ENCODE measurements around the gene TMEM120B.

TMEM120B gene

DNA sequence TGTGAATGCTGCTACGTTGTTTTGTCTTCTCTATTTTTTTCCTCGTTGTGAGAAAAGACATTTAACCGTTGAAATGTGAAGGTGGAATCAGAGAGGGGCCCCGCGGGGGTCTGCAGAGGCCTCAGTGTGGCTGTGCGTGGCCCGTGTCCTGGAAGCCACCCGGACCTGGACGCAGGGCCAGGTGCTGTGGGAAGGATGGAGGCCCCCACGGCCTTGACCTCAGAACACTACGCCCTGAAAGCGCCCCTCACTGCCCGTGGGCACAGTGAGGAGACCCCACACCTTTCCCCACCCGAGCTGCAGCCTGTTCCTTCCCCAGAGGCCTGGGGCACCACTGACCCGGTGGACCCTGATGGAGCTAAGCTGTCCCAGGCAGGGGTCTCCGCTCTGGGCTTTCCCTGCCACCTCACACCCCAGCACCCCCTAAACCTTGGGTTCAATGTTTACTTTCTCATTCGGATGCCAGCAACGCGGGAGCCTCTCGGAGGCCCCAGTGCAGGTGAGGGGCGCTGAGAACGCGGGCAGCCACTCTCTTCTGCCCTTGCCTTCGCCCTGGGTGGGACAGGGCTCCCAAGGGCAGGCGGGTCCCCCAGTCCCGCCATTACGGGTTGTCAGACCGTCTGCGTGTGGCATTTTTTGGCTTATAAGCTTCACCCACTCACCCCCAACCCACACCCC is 118.2 kb downstream of the TMEM120B start:
- H3K27ac ChIP-seq (ENCODE audit: low read depth, low read length) = no peak overlapping the region
- H3K9me2 ChIP-seq (replicated peaks; ENCODE audit: control insufficient read depth, low read length) = no peaks in the 10 kb centered on the region
- H3K4me3 ChIP-seq (ENCODE audit: low read length) = no peak overlapping the region
- no peaks in the 10 kb centered on the region for H3K9me3 ChIP-seq (ENCODE audit: control insufficient read depth, insufficient read depth, low read length)
- H3F3A ChIP-seq (ENCODE audit: control insufficient read depth, insufficient read depth) = peaks cover 8% of the 10 kb centered on the region; the same call in 1 of the 2 replicates
- H3K36me3 ChIP-seq (ENCODE audit: control insufficient read depth, low read length) = peaks cover 57% of the 10 kb centered on the region
- no peak for TF ChIP-seq CTCF (IDR thresholded peaks at IDR 0.05; ENCODE audit: low read depth, low read length, poor library complexity, severe bottlenecking)
- TF ChIP-seq EZH2phosphoT487 (IDR thresholded peaks at IDR 0.05; ENCODE audit: borderline replicate concordance, low read length) = no peak
- no peaks in the 10 kb centered on the region for H3K27me3 ChIP-seq (ENCODE audit: control insufficient read depth, low read length)
- no peaks in the 10 kb centered on the region for H3K79me2 ChIP-seq (ENCODE audit: control insufficient read depth, low read length)
- H3K4me1 ChIP-seq (ENCODE audit: control insufficient read depth, low read length) = peaks cover 6% of the 10 kb centered on the region
- peaks cover 5% of the 10 kb centered on the region; the same call in 1 of the 2 replicates for H4K20me1 ChIP-seq (ENCODE audit: control insufficient read depth, insufficient read depth, low read depth, low read length)
- no peak overlapping the region for H3K4me2 ChIP-seq (ENCODE audit: low read length)

Measured in DOHH2 (cell line).